Osteocyte (in vitro differentiated cells): ENCODE data around the gene E2F6. TPM values are rescaled to one million over a fixed set of nuclear protein-coding genes. Genes with fewer than 3 reads are reported as not detected.

Source experiments
- DNase-seq: peaks from one replicate; pipeline ENCODE4 v3.0.0; 2021; ENCODE audit warnings: mixed read lengths; ENCODE audit not compliant: unreplicated experiment; ENCODE audit errors: extremely low spot score
- H3K27ac Mint-ChIP-seq: one replicate; pipeline ENCODE4 v1.8.0; 2021; ENCODE audit warnings: mild to moderate bottlenecking, mixed read lengths; ENCODE audit not compliant: unreplicated experiment
- H3K27me3 Mint-ChIP-seq: one replicate; pipeline ENCODE4 v1.8.0; 2021; ENCODE audit warnings: mixed read lengths; ENCODE audit not compliant: unreplicated experiment
- H3K36me3 Mint-ChIP-seq: one replicate; pipeline ENCODE4 v1.8.0; 2021; ENCODE audit warnings: mixed read lengths; ENCODE audit not compliant: unreplicated experiment
- H3K4me1 Mint-ChIP-seq: one replicate; pipeline ENCODE4 v1.8.0; 2021; ENCODE audit warnings: mixed read lengths; ENCODE audit not compliant: unreplicated experiment
- H3K4me3 Mint-ChIP-seq: one replicate; pipeline ENCODE4 v1.8.0; 2021; ENCODE audit warnings: mild to moderate bottlenecking, moderate library complexity, mixed read lengths; ENCODE audit not compliant: unreplicated experiment
- H3K9me3 Mint-ChIP-seq: one replicate; pipeline ENCODE4 v1.8.0; 2021; ENCODE audit warnings: mixed read lengths; ENCODE audit not compliant: unreplicated experiment
- CTCF ChIP-seq: fragments of 200-600 bp; sonication (generic); IDR thresholded peaks from 2 replicates; pipeline ENCODE4 v1.5.0; 2021; ENCODE audit warnings: antibody characterized with exemption, mild to moderate bottlenecking, moderate library complexity
- total RNA-seq: library from RNA; stranded (reverse); gene quantifications from 2 replicates; pipeline ENCODE4 v1.2.1, GENCODE V29; 2021

E2F6 gene
- total RNA-seq, 1 donor from 2014 or later: 14.8 TPM

GRCh38 chr2:11416931-11417330, 49.0 kb downstream of the E2F6 start:
- Mint-ChIP-seq H3K27me3 (no peaks in the 10 kb centered on the region), H3K9me3 (peaks cover 8% of the 10 kb centered on the region), H3K4me3 (no peak overlapping the region), H3K27ac (no peak overlapping the region), H3K36me3 (peaks cover 3% of the 10 kb centered on the region), H3K4me1 (peaks cover 7% of the 10 kb centered on the region)
- no peak for DNase-seq
- no peak for TF ChIP-seq CTCF

- Mint-ChIP-seq H3K4me3 (no peak overlapping the region), H3K27me3 (no peaks in the 10 kb centered on the region), H3K4me1 (peaks cover 12% of the 10 kb centered on the region), H3K36me3 (peaks cover 3% of the 10 kb centered on the region), H3K27ac (no peak overlapping the region), H3K9me3 (peaks cover 8% of the 10 kb centered on the region)
- TF ChIP-seq CTCF: no peak
- no peak for DNase-seq
Observed at GRCh38 chr2:11416186-11416585, 49.8 kb downstream of the E2F6 start.

GRCh38 chr2:11414372-11415124, 51.4 kb downstream of the E2F6 start:
- Mint-ChIP-seq H3K27ac (no peak overlapping the region), H3K36me3 (peaks cover 2% of the 10 kb centered on the region), H3K4me1 (peaks cover 12% of the 10 kb centered on the region), H3K4me3 (no peak overlapping the region), H3K9me3 (peaks cover 8% of the 10 kb centered on the region), H3K27me3 (no peaks in the 10 kb centered on the region)
- no peak for TF ChIP-seq CTCF
- no peak for DNase-seq

GRCh38 chr2:11412449-11412810, 53.5 kb downstream of the E2F6 start:
- H3K27me3 Mint-ChIP-seq: no peaks in the 10 kb centered on the region
- H3K4me1 Mint-ChIP-seq: peaks cover 19% of the 10 kb centered on the region
- no peak overlapping the region for H3K27ac Mint-ChIP-seq

More at GRCh38 chr2:11412449-11412810, 53.5 kb downstream of the E2F6 start:
- TF ChIP-seq CTCF: no peak
- H3K9me3 Mint-ChIP-seq: no peaks in the 10 kb centered on the region
- DNase-seq: no peak
- no peaks in the 10 kb centered on the region for H3K36me3 Mint-ChIP-seq
- no peak overlapping the region for H3K4me3 Mint-ChIP-seq
